HG03039 (cell line): ENCODE data around the gene CCDC85B.
A peak's percentile ranks its signal among the peaks of the same experiment; 100 is the strongest.
"Not testable (repeated sequence)": the region's sequence is repeated elsewhere in the genome, so short reads cannot be mapped to it uniquely, and the experiment has no call there.

Source experiments
- ATAC-seq: cut with Tn5 transposase; IDR thresholded peaks from one replicate; pipeline ENCODE4 v1.9.1; 2021; ENCODE audit warnings: mild to moderate bottlenecking, moderate library complexity; ENCODE audit not compliant: unreplicated experiment

The CCDC85B gene

DNA sequence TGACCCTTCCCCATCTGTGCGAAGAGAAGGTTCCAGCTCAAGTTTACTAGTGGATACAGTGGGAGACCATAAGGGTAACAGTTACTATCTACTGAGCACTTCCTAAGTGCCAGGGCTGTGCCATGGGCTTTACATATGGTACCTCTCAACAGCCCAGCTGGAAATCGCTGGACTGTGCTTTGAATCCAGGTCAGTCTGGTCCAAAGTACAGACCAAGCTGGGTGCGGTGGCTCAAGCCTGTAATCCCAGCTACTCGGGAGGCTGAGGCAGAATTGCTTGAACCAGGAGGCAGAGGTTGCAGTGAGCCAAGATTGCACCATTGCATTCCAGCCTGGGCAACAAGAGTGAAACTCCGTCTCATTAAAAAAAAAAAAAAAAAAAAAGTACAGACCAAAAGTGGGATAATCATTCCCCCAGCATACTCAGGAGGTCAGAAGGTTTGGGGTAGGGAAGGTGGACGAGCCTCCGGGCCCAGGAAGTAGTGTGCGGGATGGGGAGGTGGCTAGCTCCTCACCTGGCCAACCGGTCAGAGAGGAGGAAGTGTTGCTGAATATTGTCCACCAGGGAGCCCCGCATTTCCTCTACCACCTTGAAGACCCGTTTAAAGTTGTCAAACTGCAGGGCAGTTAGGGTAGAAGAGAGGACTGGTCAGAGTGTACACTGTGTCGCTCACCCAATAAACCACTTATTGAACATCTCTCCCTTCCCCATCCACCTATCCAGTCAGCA, 4.5 kb upstream of the CCDC85B start:
- ATAC-seq, result no peak

- no peak for ATAC-seq
Measured at GRCh38 chr11:65886826-65887722, 3.4 kb upstream of the CCDC85B start.

- no peak for ATAC-seq
Measured at GRCh38 chr11:65887723-65888162, 2.7 kb upstream of the CCDC85B start.

DNA sequence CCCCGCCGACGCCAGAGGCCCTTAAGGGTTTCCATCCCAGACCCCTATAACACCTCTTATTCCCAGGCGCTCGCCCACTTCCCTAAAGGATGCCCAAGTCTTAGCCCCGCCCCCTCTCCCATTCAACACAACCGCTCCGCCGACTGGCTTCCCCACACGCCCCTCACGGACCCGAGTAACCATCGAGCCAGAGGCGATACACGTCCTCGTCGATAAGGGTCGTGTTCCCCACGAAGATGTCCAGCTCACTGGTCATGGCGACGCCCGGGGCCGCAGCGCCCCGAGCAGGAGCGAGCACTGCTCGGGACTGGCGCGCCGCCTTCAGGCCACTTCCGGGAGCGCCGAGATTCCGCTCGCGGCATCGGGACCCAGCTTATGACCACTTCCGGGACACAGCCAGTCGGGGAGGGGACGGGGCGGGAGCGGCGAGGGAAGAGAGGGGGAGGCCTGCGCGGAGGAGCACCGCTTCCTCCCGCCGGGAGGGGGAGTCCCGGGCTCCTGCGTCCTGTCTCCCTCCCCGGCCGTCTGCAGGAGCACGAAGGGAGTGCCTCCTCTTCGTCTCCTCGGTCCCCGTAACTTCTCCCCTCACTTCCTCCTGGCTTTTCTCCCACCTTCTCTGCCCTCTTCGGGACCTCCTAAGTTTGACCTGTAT, 2.2 kb upstream of the CCDC85B start, which contains the start of gene FIBP:
FIBP (minus strand) TSS at position 309 of the 652 bp plus-strand sequence; CDS start at position 256, 53 bp downstream.
- peak; percentile 42 for ATAC-seq

- no peak for ATAC-seq
Measured at GRCh38 chr11:65891219-65892136, 1.0 kb downstream of the CCDC85B start.

DNA sequence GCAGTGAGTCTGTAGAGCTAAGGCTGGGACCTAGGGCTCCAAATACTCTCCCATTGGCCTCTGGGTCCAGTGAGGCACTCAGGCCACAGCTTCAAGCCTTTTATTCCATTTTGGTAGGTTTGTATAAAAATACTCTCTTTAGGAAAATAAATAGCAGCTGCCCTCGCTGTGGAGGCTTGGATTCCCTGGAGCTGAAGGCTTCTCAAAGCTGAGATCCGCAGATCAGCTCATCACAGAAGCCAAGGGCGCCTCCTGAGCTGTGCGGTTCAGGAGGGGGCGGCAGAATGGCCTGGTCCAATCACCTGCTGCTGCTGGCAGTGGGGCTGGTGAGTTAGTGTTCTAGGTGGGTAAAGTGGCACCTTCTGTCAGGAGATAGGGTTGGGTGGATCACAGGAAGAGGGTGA, 1.7 kb downstream of the CCDC85B start:
- not testable (repeated sequence) for ATAC-seq

DNA sequence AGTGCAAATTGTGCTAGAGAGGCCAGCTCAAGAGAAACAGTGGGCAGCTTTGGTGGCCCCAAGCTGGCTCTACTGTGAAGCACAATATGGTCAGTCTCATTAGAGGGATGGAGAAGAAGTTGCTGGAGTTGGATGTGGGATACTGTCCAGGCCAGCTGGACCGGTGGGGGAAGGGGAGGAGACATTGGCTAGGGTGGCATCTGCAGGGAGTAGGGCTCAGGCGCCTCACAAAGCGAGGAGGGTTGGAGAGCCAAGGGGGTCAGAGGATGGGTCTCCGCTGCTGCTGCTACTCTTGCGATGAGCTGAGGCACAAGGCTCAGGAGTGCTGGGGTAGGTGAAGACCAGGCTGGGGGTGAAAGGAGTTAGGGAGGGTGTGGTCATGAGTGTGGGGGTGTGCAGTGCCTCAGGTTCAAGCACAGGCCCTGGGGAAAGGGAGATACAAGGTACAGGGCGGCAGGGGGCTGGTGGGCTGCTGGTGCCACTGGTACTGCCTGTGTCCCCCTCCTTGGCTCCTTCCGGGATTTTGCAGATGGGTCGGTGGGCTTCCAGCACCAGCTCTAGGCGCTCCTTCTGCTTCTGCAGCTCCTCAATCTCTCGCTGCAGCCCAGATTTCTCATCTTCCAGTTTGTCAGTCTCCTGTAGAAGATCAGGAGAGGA, 2.3 kb downstream of the CCDC85B start:
- no peak for ATAC-seq

- no peak for ATAC-seq
Measured at GRCh38 chr11:65894034-65894591, 3.6 kb downstream of the CCDC85B start.

GRCh38 chr11:65895482-65895981, 5.1 kb downstream of the CCDC85B start:
- no peak for ATAC-seq

DNA sequence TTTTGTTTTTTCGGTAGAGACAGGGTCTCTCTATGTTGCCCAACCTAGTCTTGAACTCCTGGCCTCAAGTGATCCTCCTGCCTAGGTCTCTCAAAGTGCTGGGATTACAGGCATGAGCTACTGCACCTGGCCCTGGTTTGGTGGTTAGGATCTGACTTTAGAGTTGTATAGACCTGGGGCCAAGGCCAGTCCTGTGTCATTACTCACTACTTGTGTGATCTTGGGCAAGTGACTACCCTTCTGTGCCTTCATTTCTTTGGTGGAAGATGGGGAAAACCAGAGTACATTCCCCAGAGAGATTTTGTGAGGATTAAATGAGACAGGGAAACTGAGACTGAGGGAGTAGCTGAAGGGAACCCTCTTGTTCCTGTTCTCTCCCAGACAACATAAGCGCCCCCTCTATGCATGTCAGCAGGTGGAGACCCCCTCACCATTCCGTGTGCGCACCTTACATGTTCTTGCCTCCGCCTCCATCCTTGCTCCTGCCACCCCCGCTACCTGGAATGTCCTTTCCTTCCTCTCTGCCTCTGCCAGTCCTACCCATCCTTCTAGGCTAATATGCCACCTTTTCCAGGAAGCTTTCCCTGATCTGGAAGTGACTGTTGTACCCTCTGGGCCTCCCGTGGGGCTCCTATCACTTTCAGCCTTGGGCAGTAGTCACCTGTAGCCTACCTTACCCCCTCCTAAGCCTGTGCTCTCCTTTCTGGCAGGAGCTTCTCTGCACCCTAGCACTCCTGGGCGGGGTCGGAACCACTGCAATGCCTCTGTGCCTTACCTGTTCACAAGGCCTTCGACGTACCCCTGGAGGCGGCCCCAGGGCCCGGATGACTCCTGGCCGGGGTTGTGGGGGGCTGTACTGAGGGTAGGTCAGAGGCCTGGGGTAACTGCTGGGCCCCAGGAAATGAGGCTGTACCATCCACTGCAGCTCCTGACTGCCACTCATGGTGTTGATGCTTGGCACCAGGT, 5.8 kb downstream of the CCDC85B start:
- no peak for ATAC-seq

DNA sequence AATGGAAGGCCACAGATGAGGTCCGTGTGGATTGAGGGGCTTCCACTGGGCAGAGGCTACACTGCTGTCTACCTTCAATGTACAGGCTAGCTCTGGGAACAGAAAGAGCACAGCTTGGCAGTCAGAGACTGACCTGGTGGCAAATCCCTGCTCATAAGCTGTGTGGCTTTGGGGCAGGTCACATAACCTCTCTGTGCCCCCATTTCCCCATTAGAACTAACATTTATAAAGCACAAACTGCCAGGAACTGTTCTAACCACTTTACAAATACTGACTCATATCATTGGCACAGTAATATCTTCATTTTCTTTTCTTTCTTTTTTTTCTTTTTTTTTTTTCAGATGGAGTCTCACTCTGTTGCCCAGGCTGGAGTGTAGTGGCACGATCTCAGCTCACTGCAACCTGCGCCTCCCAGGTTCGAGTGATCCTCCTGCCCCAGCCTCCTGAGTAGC, 6.6 kb downstream of the CCDC85B start:
- ATAC-seq, result no peak

- no peak for ATAC-seq
Measured at GRCh38 chr11:65898656-65899355, 8.3 kb downstream of the CCDC85B start.

DNA sequence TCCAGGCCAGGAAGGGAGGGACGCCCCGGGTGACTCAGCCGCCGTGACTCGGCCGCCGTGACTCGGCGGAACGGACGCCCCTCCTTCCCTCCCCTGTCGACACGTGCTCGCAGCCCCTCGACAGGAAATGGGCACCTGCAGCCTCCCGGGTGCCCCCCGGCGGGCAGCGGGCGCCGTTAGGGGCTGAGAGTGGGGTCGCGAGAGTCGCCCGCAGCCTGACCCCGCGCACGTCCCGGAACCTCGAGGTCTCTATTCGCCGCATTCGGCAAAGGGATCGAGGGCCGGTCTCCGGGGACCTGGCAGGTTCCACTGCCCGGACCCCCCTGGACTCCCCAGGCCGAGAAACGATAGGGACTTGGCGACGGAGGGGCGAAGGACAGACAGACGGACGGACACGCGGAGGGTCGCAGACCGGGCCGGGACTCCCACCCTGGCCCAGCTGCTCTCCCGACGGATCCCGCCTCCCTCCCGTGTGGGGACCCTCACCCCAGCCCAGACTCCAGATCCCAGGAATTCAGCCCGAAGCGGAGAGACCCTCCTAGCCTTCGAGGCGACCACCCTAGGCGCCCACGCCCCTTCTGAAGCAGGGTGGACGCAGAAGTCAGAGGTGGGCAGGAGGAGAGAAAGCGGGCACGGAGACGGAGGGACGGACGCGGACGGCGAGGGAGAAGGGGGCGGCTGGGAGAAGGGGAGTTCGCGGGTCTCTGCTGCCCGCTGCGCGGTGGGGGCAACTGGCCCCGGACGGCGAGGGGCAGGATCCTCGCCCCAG, 9.1 kb downstream of the CCDC85B start:
- ATAC-seq, result no peak

- ATAC-seq, result peak; percentile 58
Measured at GRCh38 chr11:65900125-65900898, 9.8 kb downstream of the CCDC85B start, which contains the start of gene FOSL1. Gene FOSL1 (minus strand): TSS chr11:65900388. CDS start chr11:65900339, 49 bp downstream.

GRCh38 chr11:65900899-65901180, 10.4 kb downstream of the CCDC85B start:
- no peak for ATAC-seq

- ATAC-seq, result no peak
Measured at GRCh38 chr11:65903068-65903481, 12.6 kb downstream of the CCDC85B start.
